ENCODE results near the gene FGD6. TPM values are rescaled to one million over a fixed set of nuclear protein-coding genes. Genes with fewer than 3 reads are reported as not detected.
A peak's percentile ranks its signal among the peaks of the same experiment; 100 is the strongest.

FGD6 gene
- total RNA-seq: 10 to 100 TPM in 1 of 2 donors, 1 to 10 TPM in 1; 9.9 to 13.9 TPM

DNA sequence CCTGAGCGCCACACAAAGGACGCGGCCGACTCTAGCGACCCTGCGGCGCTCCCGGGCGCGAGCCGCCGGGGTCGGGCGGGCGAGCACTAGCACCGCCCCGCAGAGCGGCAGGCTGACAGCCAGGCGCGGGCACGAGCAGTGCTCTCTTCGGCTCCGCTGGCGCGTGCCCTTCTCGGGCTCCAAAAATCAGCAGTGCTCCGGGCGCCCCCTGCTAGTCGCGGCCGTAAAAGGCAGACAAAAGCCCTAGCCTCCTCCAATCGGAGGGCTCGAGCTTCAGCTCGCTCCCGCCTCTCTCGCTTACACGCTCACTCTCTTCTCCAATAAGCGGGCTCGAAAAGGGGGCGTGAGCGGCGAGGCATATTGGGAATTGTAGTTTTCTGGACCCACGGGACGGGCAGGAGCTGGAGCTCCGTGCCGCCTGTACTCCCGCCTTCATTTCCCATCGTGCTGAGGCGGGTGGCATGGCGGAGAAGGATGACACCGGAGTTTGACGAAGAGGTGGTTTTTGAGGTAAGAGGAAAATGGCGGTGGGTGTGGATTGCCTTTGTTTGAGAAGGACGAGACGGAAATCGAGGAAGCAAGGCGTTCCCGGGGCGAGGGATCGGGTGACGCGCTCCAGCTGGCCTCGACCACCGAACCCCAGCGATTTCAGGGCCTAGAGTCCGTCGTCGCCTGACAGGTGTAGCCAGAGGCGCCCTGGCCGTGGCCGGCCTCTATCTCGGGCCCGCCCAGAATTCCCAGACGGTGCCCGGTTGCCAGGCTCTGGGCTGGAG is at the start of gene FGD6, which contains the start of gene VEZT:
Gene FGD6 (minus strand): TSS at position 91 of the 773 bp plus-strand sequence. CDS start 227 bp downstream, outside the sequence.
Gene VEZT (plus strand): TSS at position 431 of the 773 bp plus-strand sequence. CDS start 44 bp downstream, at position 475.
- Histone ChIP-seq H3K4me1 (replicated peaks) (no peaks in the 10 kb centered on the region), H3K27ac (peak within 1 kb of the TSS; percentile 93 to 99), H3K9me3 (no peaks in the 10 kb centered on the region), H3K36me3 (no peaks in the 10 kb centered on the region), H3K27me3 (replicated peaks; ENCODE audit: insufficient read depth) (no peaks in the 10 kb centered on the region), H3K4me3 (peak within 1 kb of the TSS; percentile 73 to 82)
- TF ChIP-seq POLR2AphosphoS5 (IDR thresholded peaks at IDR 0.05) (peak; percentile 95), POLR2A (IDR thresholded peaks at IDR 0.05) (peak; percentile 77)
- TF ChIP-seq, protein P1, sequence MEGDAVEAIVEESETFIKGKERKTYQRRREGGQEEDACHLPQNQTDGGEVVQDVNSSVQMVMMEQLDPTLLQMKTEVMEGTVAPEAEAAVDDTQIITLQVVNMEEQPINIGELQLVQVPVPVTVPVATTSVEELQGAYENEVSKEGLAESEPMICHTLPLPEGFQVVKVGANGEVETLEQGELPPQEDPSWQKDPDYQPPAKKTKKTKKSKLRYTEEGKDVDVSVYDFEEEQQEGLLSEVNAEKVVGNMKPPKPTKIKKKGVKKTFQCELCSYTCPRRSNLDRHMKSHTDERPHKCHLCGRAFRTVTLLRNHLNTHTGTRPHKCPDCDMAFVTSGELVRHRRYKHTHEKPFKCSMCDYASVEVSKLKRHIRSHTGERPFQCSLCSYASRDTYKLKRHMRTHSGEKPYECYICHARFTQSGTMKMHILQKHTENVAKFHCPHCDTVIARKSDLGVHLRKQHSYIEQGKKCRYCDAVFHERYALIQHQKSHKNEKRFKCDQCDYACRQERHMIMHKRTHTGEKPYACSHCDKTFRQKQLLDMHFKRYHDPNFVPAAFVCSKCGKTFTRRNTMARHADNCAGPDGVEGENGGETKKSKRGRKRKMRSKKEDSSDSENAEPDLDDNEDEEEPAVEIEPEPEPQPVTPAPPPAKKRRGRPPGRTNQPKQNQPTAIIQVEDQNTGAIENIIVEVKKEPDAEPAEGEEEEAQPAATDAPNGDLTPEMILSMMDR (IDR thresholded peaks at IDR 0.05): peak in 3 of 4 experiments; percentile 34 to 86 (median 82)
- intact Hi-C loops (cut with DNase I): loop anchor here (2.0 to 5.0 kb wide), 6 partner anchors 101 to 315 kb away; partner anchors contain the start of genes METAP2 and NR2C1
- DNase-seq (ENCODE audit: low spot score): peak; percentile 99
- WGBS: under 1% methylated on average over 67 of the region's 75 CpGs

DNA sequence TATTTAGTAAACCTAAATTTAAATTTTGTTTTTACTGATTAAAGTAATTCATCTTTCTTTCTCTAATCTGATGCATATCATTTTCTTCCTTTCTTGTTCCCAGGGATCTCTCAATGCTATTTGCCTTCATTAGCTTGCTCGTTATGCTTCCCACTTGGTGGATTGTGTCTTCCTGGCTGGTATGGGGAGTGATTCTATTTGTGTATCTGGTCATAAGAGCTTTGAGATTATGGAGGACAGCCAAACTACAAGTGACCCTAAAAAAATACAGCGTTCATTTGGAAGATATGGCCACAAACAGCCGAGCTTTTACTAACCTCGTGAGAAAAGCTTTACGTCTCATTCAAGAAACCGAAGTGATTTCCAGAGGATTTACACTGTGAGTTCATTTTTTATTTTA is 49.0 kb upstream of the FGD6 start:
- intact Hi-C loops (cut with DNase I): no loop called here
- WGBS: 93% methylated on average over 6 of the region's 6 CpGs
- Histone ChIP-seq H3K9me3 (no peaks in the 10 kb centered on the region), H3K27ac (no peak overlapping the region), H3K4me1 (replicated peaks) (no peaks in the 10 kb centered on the region), H3K27me3 (replicated peaks; ENCODE audit: insufficient read depth) (no peaks in the 10 kb centered on the region), H3K36me3 (no peaks in the 10 kb centered on the region), H3K4me3 (no peak overlapping the region)
- no peak for DNase-seq (ENCODE audit: low spot score)
- TF ChIP-seq POLR2AphosphoS5 (IDR thresholded peaks at IDR 0.05) (no peak), POLR2A (IDR thresholded peaks at IDR 0.05) (no peak)
- TF ChIP-seq, protein P1 (IDR thresholded peaks at IDR 0.05): no peak

DNA sequence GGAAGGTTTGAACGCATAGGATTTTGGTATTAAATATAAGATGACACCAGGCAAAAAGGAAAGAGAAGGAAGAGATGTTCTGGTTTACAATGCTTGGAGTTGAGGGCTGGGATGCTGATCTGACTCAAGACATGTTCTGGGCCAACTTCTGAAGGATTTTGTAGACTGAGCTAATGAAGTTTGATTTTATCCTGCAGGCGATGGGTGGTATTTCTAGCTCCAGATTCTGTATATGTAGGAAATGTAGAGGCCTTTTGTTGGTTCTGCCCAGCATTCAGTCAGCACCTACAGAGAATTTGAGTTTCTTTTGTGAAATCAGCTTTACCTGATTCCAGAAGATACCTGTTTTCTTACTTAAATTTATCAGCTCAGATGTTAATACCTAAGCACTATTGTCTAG is 48.5 kb upstream of the FGD6 start:
- Histone ChIP-seq H3K36me3 (no peaks in the 10 kb centered on the region), H3K27me3 (replicated peaks; ENCODE audit: insufficient read depth) (no peaks in the 10 kb centered on the region), H3K4me1 (replicated peaks) (no peaks in the 10 kb centered on the region), H3K9me3 (no peaks in the 10 kb centered on the region), H3K27ac (no peak overlapping the region), H3K4me3 (no peak overlapping the region)
- intact Hi-C loops (cut with DNase I): no loop called here
- TF ChIP-seq POLR2AphosphoS5 (IDR thresholded peaks at IDR 0.05) (no peak), POLR2A (IDR thresholded peaks at IDR 0.05) (no peak)
- TF ChIP-seq, protein P1 (IDR thresholded peaks at IDR 0.05): no peak
- DNase-seq (ENCODE audit: low spot score): no peak
- 91% methylated on average over 2 of the region's 2 CpGs for WGBS

GRCh38 chr12:95262808-95263207 is 45.5 kb upstream of the FGD6 start:
- intact Hi-C loops (cut with DNase I): no loop called here
- no peaks in the 10 kb centered on the region for H3K36me3 ChIP-seq
- H3K27me3 ChIP-seq (replicated peaks; ENCODE audit: insufficient read depth): no peaks in the 10 kb centered on the region
- H3K9me3 ChIP-seq: no peaks in the 10 kb centered on the region
- H3K27ac ChIP-seq: no peak overlapping the region
- WGBS: 40% methylated on average over 3 of the region's 3 CpGs
- DNase-seq (ENCODE audit: low spot score): no peak
- no peaks in the 10 kb centered on the region for H3K4me1 ChIP-seq (replicated peaks)
- TF ChIP-seq POLR2AphosphoS5 (IDR thresholded peaks at IDR 0.05): peak; percentile 7
- TF ChIP-seq, protein P1 (IDR thresholded peaks at IDR 0.05): no peak
- no peak for TF ChIP-seq POLR2A (IDR thresholded peaks at IDR 0.05)
- no peak overlapping the region for H3K4me3 ChIP-seq
